Left lobe of liver (tissue), 2 donors: ENCODE measurements around the gene USP6. TPM values are rescaled to one million over a fixed set of nuclear protein-coding genes. Genes with fewer than 3 reads are reported as not detected.
A peak's percentile ranks its signal among the peaks of the same experiment; 100 is the strongest.
"Not testable (repeated sequence)": the region's sequence is repeated elsewhere in the genome, so short reads cannot be mapped to it uniquely, and the experiment has no call there.

ENCODE experiments used
- ATAC-seq: fragments of 200-7000 bp; cut with Tn5 transposase; one replicate; pipeline ENCODE4 v1.9.1; 2020; ENCODE audit warnings: mild to moderate bottlenecking, moderate library complexity
- DNase-seq: peaks from one replicate; pipeline ENCODE4 v3.0.0-alpha.2; 2020; ENCODE audit warnings: low spot score
- total RNA-seq: library from RNA; stranded (reverse); gene quantifications from one replicate; pipeline ENCODE4 v1.2.1, GENCODE V29; 2021
- donor health status: DM: no; HTN: no; CAD: no; lungs with moderate emphysema.
- donor health status: DM: no; HTN: yes; CAD: no.

The USP6 gene
- total RNA-seq, 1 donor from 2014 or later, result 0.08 TPM

DNA sequence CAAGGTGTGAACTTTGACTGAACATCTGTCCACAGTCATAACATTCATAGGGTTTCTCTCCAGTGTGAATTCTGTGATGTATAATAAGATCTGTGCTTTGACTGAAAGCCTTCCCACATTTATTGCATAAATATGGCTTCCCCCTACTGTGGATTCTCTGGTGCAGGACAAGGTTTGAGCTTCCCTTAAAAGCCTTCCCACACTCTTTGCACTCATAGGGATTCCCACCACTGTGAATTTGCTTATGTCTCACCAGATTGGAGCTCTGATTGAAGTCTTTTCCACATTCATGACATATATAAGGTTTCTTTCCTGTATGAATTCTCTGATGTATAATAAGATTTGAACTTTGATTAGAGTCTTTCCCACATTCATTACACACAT is 67.6 kb downstream of the USP6 start:
- DNase-seq, result no peak

DNA sequence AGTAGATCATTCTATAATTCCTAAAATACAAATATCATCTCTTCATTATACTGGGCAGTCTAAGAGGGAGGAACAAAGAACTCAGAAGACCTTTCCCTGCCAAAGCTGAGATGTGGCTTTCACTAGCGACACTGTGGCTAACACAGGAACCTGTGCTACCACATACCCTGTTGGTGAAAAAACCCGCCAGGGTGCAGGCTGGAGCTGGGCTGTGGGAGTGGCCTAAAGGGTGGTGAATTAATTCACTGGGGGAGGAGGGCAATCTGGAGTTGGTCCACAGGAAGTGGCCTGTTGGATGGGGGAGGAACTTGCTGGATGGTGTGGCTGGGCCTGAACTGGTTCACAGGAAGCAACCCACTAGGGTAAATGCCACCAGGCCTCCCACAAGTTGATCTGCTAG is 68.5 kb downstream of the USP6 start:
- DNase-seq, result no peak
- ATAC-seq, result no peak

More for the DNA sequence above, 67.6 kb downstream of the USP6 start:
- ATAC-seq, result no peak

DNA sequence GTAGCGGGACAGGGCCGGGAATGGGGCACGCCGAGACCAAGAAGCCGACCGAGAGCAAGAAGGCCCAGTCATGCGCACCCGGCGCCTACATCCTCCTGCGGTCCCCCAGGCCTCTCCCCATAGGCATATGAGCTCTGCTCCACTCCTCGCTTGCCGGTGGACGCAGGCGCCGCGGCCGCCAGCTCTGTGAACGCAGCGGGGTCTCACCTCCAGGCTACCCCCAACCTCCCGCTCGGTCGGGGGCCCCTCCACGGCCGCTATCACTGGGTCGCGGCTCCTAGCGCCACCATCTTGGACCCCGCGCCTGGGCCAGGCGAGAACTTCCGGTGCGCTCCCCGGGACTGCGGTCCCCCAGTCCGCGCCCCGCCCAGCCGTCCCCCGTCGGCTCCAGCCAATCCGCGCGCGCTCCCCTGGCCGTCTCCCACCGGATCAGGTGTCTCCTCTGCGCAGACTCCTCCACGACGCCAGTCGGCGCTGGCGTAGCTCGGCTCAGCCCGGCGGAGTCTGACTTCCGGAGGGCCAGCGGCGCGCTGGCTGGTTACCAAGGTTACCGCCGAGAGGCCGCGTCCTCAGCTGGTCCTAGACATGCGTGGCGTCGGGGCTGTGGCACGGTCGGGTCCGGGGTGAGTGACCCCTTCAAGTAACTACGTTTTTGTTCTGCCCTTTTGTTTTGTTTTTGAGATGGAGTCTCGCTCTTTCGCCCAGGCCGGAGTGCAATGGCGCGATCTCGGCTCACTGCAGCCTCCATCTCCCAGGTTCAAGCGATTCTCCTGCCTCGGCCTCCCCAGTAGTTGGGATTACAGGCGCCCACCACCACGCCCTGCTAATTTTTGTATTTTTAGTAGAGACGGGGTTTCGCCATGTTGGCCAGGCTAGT is 75.9 kb downstream of the USP6 start, which contains the start of gene ZNF594:
ZNF594 (minus strand) TSS at position 328 of the 877 bp plus-strand sequence. CDS start 7,612 bp downstream, outside the sequence.
- ATAC-seq, result peak; percentile 99

DNA sequence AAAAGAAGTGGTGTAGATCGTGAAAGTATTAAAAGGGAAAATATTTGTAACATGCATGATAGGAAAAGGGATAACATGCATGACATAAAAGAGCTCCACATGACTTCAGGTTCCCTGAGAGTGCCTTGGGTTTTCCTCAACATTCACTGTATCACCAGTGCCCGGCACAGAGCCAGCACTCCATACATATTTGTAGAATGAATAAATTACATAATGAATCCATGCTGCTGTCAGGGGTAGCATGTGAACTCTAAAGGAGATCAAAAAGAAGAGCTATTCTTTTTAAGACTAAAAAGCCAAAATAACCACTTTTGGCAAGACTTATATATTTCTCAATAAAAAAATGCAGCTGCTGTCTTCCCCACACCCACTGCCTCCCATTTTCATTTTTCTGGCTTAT is 78.5 kb downstream of the USP6 start:
- ATAC-seq, result no peak
- DNase-seq, result no peak

More for the DNA sequence above, 75.9 kb downstream of the USP6 start, which contains the start of gene ZNF594:
- peak; percentile 95 for DNase-seq

DNA sequence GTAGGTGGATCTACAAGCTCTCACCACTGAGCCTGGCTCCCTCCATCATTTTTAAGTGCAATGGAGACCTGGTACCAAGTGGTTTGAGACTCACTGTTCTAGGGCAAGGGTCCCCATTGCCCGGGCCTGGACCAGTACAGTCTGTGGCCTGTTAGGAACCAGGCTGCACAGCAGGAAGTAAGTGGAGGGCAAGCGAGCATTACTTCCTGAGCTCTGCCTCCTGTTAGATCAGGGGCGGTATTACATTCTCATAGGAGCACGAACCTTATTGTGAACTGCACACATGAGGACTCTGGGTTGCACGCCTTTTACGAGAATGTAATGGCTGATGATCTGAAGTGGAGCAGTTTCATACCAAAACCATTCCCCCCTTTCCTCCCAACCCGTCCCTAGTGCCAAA is 82.6 kb downstream of the USP6 start:
- DNase-seq, result no peak
- no peak for ATAC-seq

DNA sequence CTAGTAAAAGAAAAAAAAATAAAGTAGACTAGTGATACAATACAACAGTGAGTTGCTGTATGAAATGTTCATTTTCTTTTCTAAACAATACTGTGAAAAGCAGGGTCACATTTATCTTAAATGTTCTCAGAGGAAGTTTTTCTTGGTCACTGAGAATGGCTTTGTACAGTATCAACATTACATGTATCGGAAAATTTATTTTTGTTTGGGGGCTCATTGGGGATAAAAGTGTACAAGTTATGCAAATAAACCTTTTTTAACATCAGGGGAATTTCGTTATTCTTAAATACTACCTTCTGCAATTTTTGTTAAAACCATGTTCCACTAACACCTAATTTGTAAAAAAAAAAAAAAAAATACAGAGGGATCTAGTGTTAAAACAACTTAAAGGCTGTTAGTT is 84.5 kb downstream of the USP6 start:
- no peak for DNase-seq
- ATAC-seq, result no peak

DNA sequence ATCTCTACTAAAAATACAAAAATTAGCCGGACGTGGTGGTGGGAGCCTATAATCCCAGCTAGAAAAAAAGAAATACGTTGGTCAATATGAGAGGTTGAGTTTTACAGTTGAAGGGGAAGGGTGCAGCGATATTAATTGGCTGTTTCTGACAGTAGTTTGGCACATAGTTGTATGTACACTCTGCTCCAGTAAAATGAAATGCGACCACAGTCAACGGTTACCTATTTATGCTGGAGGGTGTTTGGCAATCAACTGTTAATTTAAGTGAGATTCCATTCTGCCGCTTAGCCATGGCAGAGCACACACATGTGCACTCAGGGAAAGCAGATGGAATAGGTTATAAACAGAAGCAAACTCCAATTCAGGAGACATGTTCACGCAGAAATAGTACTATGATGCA is 85.2 kb downstream of the USP6 start:
- ATAC-seq (no peak), DNase-seq (no peak)

DNA sequence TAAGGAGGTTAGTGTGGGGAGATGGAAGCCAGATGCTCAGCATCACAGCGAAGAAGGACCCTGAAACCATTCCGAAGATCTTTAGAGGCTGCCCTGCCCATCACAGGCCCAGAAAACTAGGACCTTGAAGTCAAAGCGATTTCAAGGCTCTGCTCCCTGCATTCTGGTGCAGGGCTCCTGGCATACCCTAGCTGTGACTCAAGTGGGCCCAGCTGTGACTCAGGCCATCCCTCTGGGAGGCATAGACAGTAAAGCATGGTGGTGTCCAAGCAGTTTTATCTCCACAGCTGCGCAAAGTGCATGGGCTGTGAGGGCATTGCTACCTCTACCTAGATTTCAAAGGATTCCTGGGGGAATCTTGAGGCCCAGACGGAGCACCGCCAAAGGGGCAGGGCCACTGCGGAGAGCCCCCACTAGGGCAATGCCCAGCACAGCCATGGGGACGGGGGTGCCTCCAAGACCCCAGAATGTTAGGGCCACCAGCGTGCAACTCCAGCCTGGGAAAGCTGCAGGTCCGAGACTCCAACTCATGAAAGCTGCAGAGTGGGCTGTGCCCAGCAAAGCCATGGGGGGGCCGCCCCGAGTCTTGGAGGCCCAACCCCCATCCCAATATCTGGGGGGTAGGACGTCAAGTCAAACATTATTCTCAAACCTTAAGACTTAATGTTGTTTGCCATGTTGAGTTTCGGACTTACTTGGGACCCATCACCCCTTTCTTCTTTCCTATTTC is 87.5 kb downstream of the USP6 start:
- ATAC-seq (no peak), DNase-seq (no peak)

DNA sequence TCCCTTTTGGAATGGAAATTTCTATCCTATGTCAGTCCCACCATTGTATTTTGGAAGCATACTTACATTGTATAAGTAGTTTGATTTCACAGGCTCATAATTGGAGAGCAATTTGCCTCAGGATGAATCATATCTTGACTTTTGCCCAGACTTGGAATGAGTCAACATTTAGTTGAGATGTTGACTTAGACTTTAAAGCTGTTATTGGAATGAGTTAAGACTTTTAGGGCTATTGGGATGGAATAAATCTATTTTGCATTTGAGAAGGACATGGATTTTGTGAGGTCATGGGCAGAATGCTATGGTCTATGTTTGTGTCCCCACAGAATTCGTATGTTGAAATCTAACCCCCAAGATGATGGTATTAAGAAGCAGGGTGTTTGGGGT is 88.1 kb downstream of the USP6 start:
- DNase-seq (no peak), ATAC-seq (no peak)

DNA sequence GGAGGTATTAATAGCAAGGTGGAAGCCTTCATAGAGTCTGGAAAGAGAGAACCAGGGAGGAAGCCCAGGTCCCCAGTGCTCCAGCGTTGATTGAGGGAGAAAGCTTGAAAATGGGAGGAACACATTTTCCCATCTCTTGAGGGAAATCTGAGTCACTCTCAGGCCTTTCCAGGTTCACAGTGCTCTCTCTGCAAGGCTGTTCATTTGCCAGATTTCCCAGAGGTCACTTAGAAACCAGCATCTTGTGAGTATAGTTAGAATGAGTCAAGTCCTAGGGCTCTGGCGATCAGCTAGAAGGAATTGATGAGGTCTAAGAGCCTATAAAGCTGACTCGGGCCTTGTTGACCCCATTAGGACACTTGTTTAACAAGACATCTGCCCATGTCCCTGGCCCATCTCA is 93.6 kb downstream of the USP6 start:
- ATAC-seq (no peak), DNase-seq (no peak)

DNA sequence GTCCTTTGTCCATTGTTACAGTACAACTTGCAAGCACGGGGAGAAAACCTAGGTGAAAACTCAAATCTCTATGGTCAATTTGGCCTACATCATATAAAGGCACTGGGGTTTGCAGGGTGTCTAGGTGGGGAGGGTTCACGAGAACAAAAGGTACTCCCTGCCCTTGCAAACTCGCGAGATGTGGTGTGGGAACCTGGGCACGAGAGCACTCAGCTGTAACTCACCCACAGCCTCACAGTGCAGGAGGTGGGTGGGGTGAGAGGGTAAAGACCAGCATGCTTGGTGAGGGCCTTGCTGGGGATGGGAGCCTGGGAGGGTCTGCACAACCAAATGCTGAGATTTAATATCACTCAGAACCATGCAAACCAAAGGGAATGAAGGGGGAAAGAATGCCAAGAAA is 94.3 kb downstream of the USP6 start:
- no peak for ATAC-seq

DNA sequence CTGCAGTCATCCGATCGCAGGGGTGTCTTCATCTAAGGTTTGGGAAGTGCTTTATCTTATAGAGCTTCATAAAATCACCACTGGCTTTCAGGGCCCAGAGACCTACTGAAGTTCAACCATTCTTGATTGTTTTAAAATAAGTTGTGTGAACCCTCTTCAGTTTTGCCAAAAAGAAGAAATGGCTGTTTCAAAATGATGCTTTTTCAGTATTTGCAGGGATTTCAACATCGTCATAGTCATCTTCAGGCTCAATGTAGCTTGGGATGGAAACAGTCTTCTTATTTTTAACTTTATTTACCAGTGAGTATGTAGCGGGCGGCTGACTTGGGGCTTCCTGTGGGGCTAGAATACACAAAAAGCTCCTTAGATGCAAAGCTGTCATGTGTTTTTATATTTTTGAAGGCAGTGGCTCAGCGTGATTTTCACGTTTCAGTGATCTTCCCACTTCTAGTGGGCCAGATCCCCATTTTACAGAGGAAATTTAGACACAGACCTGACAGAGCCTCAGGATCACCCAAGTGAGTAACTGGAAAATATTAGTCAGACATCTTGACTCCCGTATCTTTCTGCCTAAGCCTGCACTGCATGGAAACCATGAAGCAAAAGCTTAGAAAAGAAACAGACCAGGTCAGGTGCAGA is 94.9 kb downstream of the USP6 start:
- DNase-seq (no peak), ATAC-seq (no peak)

More for the DNA sequence above, 94.3 kb downstream of the USP6 start:
- no peak for DNase-seq

DNA sequence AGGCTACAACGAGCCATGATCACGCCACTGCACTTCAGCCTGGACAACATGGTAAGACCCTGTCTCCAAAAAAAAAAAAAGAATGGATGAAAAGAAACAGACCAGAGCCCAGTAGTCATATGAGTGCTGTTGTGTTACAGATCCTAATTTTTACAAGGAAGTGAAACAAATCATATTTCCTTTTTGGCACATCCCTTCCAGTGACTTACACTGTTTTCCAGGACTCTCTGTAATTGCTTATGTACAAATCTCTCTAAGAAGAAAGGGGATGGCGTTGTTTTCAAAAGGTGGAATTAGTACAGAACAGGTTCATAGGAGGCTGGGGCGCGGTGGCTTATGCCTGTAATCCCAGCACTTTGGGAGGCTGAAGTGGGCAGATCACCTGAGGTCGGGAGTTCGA is 95.6 kb downstream of the USP6 start:
- ATAC-seq (no peak), DNase-seq (no peak)

DNA sequence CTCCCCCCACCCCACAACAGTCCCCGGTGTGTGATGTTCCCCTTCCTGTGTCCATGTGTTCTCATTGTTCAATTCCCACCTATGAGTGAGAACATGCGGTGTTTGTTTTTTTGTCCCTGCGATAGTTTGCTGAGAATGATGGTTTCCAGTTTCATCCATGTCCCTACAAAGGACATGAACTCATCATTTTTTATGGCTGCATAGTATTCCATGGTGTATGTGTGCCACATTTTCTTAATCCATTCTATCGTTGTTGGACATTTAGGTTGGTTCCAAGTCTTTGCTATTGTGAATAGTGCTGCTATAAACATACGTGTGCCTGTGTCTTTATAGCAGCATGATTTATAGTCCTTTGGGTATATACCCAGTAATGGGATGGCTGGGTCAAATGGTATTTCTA is 101.7 kb downstream of the USP6 start:
- not testable (repeated sequence) for ATAC-seq, DNase-seq

DNA sequence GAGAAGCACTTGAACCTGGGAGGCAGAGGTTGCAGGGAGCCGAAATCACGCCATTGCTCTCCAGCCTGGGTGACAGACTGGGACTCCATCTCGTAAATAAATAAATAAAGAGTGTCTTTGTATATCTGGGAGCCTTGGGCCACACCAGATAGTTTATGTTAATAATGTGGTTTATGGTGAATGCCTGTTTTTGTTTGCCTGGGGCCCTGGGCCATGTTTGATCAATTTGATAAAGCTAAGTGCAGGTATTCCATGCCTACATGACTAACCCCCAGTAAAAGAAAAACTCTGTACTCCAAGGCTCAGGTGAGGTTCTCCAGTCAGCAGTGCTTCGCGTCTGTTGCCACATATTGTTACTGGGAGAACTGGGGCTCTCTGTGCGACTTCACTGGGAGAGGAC is 103.7 kb downstream of the USP6 start:
- DNase-seq, result no peak
- no peak for ATAC-seq

DNA sequence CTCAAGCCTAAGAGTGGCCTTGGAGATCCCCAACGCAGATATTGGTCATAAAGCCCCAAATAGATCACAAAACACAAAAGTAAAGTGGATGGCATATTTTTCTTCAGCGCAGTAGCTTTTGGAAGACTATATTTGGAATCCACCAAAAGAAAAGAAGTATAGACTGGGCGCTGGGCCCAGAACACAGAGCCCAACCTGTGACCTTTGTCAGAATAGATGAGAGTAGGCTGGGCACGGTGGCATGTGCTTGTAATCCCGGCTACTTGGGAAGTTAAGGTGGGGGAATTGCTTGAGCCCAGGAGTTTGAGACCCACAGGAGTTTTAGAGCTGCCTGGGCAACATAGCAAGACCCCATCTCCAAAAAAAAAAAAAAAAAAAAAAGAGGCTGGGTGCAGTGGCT is 104.2 kb downstream of the USP6 start:
- ATAC-seq (peak; percentile 83), DNase-seq (peak; percentile 53)

DNA sequence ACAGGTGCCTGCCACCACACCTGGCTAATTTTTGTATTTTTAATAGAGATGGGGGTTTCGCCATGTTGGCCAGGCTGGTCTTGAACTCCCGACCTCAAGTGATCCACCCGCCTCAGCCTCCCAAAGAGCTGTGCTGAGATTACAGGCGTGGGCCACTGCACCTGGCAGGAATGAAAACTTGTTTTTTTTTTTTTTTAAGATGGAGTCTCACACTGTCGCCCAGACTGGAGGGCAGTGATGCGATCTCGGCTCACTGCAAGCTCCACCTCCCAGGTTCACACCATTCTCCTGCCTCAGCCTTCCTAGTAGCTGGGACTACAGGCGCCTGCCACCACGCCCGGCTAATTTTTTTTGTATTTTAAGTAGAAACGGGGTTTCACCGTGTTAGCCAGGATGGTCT is 106.1 kb downstream of the USP6 start:
- ATAC-seq, result not testable (repeated sequence)

More for the DNA sequence above, 106.1 kb downstream of the USP6 start:
- not testable (repeated sequence) for DNase-seq
